Testis (tissue), 2 donors: ENCODE results near the gene TMEM164.

ENCODE experiments used
- POLR2A ChIP-seq: fragments of 450-650 bp; IDR thresholded peaks from one replicate; pipeline ENCODE4 v1.6.1; 2017; ENCODE audit warnings: antibody characterized with exemption, mild to moderate bottlenecking, moderate library complexity
- TF ChIP-seq, protein P1 (sequence below), 3 experiments: fragments of 450-650 bp in 2 of 3; fragments of 200-600 bp in 1 of 3; sonication (generic) in 1 of 3; IDR thresholded peaks; one replicate each; pipeline ENCODE4 v1.5.1; 2016 to 2019; ENCODE audit warnings: antibody characterized with exemption in 3 of 3, mild to moderate bottlenecking in 2 of 3, moderate library complexity in 1 of 3

DNA sequence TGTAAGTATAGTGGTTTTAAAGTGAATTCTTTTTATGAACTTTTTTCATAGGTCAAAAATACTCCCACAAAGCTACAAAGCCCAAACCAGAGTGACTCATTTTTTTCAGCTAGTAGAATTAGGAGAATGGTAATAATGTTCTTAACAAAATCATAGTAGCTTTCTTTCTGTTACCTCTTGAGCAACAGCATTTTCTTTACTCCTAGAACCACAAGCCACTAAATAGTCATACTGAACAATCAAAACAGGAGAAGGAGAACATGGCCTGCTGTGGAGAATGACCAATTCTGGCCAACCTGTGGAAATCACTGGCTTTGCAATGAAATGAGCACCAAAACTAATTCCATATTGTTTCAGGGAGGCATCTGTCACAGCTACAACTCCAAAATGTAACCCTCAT, 202.1 kb downstream of the TMEM164 start:
- TF ChIP-seq, protein P1, sequence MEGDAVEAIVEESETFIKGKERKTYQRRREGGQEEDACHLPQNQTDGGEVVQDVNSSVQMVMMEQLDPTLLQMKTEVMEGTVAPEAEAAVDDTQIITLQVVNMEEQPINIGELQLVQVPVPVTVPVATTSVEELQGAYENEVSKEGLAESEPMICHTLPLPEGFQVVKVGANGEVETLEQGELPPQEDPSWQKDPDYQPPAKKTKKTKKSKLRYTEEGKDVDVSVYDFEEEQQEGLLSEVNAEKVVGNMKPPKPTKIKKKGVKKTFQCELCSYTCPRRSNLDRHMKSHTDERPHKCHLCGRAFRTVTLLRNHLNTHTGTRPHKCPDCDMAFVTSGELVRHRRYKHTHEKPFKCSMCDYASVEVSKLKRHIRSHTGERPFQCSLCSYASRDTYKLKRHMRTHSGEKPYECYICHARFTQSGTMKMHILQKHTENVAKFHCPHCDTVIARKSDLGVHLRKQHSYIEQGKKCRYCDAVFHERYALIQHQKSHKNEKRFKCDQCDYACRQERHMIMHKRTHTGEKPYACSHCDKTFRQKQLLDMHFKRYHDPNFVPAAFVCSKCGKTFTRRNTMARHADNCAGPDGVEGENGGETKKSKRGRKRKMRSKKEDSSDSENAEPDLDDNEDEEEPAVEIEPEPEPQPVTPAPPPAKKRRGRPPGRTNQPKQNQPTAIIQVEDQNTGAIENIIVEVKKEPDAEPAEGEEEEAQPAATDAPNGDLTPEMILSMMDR (IDR thresholded peaks at IDR 0.05): no peak
- no peak for TF ChIP-seq POLR2A
